Stimulated activated CD8-positive, alpha-beta memory T cell treated with anti-CD3 and anti-CD28 coated beads, Interleukin-15, amount 100 ng/mL, for 4 hours (primary cell): ENCODE measurements around the gene GPX3.

Experiments used
- DNase-seq, 2 donors: peaks; one replicate each; pipeline ENCODE4 v3.0.0-alpha.2; 2020; ENCODE audit warnings: low read depth in 2 of 2

GPX3 gene

DNA sequence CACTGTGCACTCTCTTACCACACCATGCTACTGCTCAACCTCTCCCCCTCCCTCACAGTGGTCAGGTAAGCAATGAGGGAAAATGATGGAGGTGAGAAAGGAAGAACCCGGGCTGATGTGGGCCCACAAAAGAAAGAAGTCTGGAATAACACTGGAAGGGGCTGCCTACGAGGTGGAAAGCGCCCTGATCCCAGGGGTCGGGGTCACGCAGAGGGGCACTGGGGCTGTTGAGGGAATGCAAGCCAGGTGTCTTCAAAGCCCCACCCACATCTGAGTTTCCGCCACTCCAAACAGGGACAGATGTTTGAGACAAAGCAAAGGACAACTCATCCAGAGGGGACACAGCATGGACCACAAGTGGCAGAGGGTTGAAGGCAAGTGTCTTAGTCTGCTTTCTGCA is 56.2 kb downstream of the GPX3 start:
- no peak for DNase-seq

DNA sequence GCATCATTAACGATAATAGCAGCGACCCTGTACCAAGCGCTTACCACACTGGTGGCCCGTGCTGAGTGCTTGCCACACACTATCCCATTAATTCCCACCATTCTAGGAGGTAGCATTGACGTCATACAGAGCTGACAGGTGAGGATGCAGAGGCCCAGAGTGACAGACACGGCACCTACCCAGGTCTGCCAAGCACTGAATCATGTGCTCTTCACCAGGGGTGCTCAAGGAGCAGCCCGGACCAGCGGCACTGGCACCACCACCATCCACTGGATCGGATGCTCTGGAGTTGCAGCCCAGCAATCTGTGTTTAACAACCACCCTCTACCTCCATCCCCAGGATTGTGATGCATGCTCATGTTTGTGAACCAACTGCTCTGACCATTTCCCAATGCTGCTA is 57.0 kb downstream of the GPX3 start:
- no peak for DNase-seq

- DNase-seq = no peak
Observed at GRCh38 chr5:151077967-151078366, 57.6 kb downstream of the GPX3 start.
